Fibroblast of the conjunctiva (primary cell): Measurements from ENCODE around the gene NGF.

Source experiments
- DNase-seq: peaks from one replicate; pipeline ENCODE4 v3.0.0-alpha.2; 2010; ENCODE audit warnings: low read depth

Gene NGF

GRCh38 chr1:115336741-115337140 lies 1.3 kb downstream of the NGF start:
- no peak for DNase-seq

- peak; percentile 95 for DNase-seq
These were observed 5.0 kb downstream of the NGF start for GRCh38 chr1:115332813-115333608.

GRCh38 chr1:115331558-115332331 lies 6.3 kb downstream of the NGF start:
- peak; percentile 40 for DNase-seq

- peak; percentile 93 for DNase-seq
These were observed 7.5 kb downstream of the NGF start for GRCh38 chr1:115330480-115331013.

- no peak for DNase-seq
These were observed 8.1 kb downstream of the NGF start for GRCh38 chr1:115329965-115330364.

GRCh38 chr1:115327270-115327669 lies 10.8 kb downstream of the NGF start:
- DNase-seq, result no peak

GRCh38 chr1:115326419-115326818 lies 11.6 kb downstream of the NGF start:
- DNase-seq, result no peak

GRCh38 chr1:115325874-115326273 lies 12.2 kb downstream of the NGF start:
- no peak for DNase-seq

- DNase-seq, result no peak
These were observed 13.2 kb downstream of the NGF start for GRCh38 chr1:115324649-115325420.

- no peak for DNase-seq
These were observed 14.6 kb downstream of the NGF start for GRCh38 chr1:115323366-115324004.

GRCh38 chr1:115322631-115323030 lies 15.4 kb downstream of the NGF start:
- DNase-seq, result no peak

- no peak for DNase-seq
These were observed 17.7 kb downstream of the NGF start for GRCh38 chr1:115320377-115320776.

- no peak for DNase-seq
These were observed 18.3 kb downstream of the NGF start for GRCh38 chr1:115319706-115320105.

- DNase-seq, result no peak
These were observed 20.7 kb downstream of the NGF start for GRCh38 chr1:115317101-115318012.

GRCh38 chr1:115314765-115315164 lies 23.3 kb downstream of the NGF start:
- no peak for DNase-seq

- DNase-seq, result no peak
These were observed 24.0 kb downstream of the NGF start for GRCh38 chr1:115314092-115314491.

- no peak for DNase-seq
These were observed 24.9 kb downstream of the NGF start for GRCh38 chr1:115313182-115313581.

- DNase-seq, result no peak
These were observed 25.3 kb downstream of the NGF start for GRCh38 chr1:115312742-115313141.

GRCh38 chr1:115311474-115311989 lies 26.5 kb downstream of the NGF start:
- no peak for DNase-seq
